GM21723 (cell line): ENCODE data around the gene ELP2.
"Not testable (repeated sequence)": the region's sequence is repeated elsewhere in the genome, so short reads cannot be mapped to it uniquely, and the experiment has no call there.

ENCODE experiments used
- ATAC-seq: cut with Tn5 transposase; IDR thresholded peaks from one replicate; pipeline ENCODE4 v1.9.1; 2021; ENCODE audit warnings: mild to moderate bottlenecking, moderate library complexity; ENCODE audit not compliant: unreplicated experiment

Gene ELP2, protein sequence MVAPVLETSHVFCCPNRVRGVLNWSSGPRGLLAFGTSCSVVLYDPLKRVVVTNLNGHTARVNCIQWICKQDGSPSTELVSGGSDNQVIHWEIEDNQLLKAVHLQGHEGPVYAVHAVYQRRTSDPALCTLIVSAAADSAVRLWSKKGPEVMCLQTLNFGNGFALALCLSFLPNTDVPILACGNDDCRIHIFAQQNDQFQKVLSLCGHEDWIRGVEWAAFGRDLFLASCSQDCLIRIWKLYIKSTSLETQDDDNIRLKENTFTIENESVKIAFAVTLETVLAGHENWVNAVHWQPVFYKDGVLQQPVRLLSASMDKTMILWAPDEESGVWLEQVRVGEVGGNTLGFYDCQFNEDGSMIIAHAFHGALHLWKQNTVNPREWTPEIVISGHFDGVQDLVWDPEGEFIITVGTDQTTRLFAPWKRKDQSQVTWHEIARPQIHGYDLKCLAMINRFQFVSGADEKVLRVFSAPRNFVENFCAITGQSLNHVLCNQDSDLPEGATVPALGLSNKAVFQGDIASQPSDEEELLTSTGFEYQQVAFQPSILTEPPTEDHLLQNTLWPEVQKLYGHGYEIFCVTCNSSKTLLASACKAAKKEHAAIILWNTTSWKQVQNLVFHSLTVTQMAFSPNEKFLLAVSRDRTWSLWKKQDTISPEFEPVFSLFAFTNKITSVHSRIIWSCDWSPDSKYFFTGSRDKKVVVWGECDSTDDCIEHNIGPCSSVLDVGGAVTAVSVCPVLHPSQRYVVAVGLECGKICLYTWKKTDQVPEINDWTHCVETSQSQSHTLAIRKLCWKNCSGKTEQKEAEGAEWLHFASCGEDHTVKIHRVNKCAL

DNA sequence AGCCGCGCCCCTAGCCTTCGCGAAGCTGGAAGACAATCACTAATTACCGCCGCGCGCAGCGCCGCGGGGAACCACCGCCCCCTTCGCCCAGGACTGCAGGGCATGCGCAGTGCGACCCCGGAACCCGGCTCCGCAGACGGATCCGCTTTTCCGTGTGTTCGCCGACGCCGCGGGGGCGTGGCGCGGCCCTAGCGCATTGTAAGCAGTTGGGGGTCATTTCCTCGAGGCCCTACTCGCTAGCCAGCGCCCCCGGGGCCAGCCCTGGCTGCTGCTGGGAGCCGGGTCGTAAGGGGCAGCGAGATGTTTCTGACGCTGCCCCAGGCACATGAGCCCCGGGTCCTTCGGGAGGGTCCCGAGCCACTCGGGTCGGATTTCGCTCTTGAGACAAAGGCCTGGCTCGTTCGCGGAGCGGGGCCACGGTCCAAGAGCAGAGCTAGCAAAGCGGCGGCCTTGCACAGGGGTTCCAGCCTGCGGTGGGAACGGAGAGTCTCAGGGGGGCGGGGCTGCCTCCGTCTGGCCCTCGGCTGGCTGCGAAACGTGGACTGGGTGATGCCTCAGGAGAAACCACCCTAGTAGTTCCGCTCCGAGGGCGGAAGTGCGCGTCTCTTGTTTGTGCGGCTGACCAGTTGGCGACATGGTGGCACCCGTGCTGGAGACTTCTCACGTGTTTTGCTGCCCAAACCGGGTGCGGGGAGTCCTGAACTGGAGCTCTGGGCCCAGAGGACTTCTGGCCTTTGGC lies at the start of gene ELP2, which contains the start of gene SLC39A6:
ELP2 (plus strand) TSS at position 600 of the 739 bp plus-strand sequence; CDS start at position 635, 35 bp downstream.
SLC39A6 (minus strand) TSS at position 41 of the 739 bp plus-strand sequence. CDS start 2,333 bp downstream, outside the sequence.
- peak; percentile 94 for ATAC-seq

DNA sequence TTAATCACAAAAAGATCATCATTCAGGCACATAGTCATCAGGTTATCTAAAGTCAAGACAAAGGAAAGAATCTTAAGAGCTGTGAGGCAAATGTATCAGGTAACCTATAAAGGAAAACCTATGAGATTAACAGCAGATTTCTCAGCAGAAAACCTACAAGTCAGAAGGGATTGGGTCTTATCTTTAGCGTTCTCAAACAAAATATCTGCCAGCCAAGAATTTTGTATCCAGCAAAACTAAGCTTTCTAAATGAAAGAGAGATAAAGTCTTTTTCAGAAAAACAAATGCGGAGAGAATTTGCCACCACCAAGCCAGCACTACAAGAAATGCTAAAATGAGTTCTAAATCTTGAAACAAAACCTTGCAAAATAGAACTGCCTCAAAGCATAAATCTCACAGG lies 48.6 kb upstream of the ELP2 start:
- not testable (repeated sequence) for ATAC-seq

DNA sequence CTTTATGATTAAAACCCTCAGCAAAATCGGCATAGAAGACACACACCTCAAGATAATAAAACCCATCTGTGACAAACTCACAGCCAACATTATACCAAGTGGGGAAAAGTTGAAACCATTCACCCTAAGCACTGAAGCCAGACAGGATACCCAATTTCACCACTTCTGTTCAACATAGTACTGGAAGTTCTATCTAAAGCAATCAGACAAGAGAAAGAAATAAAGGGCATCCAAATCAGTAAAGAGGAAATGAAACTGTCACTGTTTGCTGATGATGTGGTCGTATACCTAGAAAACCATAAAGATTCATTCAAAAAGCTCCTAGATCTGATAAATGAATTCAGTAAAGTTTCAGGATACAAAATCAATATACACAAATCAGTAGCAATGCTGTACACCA lies 46.0 kb upstream of the ELP2 start:
- no peak for ATAC-seq

- no peak for ATAC-seq
These were observed 44.5 kb upstream of the ELP2 start for GRCh38 chr18:36085195-36085594.

GRCh38 chr18:36086186-36086585 lies 43.5 kb upstream of the ELP2 start:
- no peak for ATAC-seq

- ATAC-seq: no peak
These were observed 41.4 kb upstream of the ELP2 start for GRCh38 chr18:36088256-36088655.

DNA sequence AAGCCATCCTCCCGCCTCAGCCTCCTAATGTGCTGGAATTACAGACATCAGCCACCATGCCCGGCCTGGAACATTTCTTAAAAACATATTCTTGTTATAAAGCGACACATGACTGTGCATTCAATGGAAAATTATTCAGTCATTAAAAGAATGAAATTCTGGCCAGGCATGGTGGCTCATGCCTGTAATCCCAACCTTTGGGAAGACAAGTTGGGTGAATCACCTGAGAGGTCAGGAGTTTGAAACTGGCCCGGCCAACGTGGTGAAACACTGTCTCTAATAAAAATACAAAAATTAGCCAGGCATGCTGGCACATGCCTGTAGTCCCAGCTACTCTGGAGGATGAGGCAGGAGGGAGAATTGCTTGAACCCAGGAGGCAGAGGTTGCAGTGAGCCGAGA lies 40.7 kb upstream of the ELP2 start:
- no peak for ATAC-seq

DNA sequence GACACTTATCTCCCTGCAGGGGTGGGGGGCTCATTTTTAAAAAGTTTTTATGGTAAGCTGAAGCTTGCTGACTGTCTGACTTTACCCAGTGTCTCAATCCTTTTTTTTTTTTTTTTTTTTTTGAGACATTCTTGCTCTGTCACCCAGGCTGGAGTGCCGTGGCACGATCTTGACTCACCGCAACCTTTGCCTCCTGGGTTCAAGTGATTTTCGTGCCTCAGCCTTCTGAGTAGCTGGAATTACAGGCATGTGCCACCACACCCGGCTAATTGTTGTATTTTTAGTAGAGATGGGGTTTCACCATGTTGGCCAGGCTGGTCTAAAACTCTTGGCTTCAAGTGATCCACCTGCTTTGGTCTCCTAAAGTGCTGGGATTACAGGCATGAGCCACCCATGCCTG lies 37.6 kb upstream of the ELP2 start:
- ATAC-seq: not testable (repeated sequence)

- no peak for ATAC-seq
These were observed 35.3 kb upstream of the ELP2 start for GRCh38 chr18:36094431-36094830.

DNA sequence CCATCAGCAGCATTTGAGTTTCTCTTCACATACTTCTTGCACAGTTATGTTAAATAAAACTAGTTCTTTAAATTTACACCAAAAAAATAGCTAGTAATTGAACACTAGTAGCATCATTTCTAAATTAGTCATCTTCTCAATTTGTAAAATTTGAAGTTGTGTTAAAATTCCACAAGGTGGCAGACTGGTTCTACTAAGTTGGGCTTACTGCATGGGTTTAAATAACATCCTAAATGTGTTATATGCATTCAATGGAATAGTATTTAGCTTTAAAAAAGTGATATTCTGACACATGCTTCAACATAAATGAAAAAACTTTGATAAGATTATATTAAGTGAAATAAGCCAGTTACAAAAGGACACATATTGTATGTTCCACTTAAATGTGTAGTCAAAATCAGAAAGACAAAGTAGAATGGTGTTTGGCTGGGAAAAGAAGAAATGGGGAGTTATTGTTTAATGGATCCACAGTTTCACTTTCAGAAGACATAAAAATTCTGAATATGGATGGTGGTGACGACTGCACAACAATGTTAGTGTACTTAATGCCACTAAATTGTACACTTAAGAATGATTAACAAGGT lies 33.7 kb upstream of the ELP2 start:
- ATAC-seq: no peak

- ATAC-seq: no peak
These were observed 32.7 kb upstream of the ELP2 start for GRCh38 chr18:36096955-36097354.

DNA sequence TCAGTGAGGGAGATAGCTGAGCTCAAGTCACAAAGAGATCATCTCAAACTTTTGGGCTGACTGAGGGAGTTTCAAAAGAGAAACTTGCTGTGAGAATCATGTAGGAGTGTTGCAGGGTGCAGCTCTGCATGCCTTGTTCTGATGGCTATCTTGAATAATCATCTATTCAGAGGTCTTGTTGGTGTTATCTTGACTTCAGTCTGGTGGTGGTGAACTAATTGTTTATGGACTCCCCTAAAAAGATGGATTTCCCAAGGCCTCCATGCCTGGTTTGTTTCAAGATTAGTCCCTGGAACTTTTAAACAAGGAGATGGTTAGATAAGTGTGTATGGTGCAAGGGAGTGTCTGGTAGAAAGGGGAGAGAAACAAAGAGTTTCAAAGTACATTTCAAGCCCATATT lies 30.4 kb upstream of the ELP2 start:
- ATAC-seq: no peak

DNA sequence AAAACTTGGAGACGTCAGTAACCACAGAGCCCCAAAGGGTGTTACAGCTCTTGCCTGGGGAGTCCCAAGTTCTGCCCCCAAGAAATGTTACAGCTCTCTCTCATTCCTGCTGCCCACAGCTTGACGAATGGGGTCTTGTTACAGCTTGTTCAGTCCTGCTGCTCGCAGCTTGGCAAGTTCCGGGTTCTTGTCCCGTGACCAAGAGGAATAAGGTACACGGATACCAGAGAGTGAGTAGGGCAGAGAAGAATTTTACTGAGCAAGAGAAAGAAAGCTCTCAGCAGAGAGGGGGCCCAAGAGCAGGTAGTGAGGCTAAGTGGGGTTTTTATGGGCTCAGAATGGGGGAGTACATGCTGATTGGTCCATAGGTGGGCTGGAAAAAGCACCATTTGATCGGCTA lies 27.8 kb upstream of the ELP2 start:
- no peak for ATAC-seq

- no peak for ATAC-seq
These were observed 24.9 kb upstream of the ELP2 start for GRCh38 chr18:36104749-36105148.

DNA sequence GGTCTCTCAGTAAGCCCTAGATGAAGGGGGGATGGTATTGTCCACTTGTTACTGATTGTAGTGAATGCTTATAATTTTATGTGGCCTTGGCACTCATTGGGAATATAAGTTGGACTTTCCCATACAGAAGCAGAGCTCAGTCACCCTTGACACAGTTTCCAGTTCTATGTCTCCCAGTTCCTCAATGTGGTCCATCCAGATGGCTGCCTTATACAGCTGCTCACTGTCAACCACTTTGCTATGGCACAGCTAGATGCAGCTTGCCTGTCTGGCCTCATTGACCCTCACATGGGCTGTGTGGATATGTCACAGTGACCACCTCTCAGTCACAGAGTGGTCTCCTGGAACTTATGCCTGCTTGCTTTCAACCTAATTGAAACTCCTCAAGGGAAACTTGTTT lies 22.2 kb upstream of the ELP2 start:
- ATAC-seq: no peak

DNA sequence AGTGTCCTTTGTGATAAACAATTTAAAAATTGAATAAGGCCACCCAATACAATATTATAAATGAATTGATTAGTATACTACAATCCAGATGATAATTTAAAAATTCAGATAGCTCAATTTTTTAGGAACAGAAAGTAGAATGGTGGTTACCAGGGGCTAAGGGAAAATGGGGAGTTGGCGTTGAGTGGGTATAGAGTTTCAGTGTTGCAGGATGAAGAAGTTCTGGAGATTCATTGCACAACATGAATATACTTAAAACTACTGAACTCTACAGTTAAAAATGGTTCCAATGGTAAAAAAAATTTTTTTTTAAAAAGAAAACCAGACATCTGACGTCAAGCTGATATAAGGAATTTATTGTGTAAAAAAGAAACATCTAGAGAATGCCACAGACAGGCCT lies 21.5 kb upstream of the ELP2 start:
- no peak for ATAC-seq

DNA sequence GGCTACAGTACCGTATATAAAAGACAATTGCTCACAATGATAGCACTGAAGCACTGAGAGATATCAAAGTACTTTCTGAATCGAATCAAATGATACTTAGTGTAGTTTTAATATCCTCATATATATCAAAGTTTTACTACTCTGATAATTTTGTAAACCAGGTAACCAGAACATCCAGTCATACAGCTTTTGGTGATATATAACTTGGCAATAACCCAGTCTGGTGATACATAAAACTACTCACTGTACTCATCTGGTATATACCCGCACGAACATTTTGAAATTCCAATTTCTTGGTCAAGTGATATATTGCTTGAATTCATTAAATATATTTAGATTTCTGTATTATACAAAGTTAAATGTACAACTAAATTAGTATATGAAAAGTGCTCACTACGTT lies 21.1 kb upstream of the ELP2 start:
- ATAC-seq: no peak

DNA sequence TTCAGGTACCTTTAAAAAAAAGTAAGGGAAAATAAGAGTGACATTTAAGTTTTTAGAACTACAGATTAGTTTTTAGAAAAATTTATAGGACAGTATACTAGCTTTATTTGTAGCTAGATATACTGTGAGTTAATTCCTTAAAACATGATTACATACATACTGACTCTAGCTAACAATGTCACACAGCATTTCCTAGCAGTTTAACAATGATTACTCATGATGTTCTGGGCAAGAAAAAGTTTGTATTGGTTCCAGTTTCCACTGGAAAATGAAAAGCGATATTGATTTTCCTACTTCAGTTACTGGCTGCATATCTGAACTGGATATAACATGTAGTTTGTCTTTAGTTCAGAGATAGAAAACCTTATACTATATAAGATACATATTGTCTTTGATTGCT lies 20.0 kb upstream of the ELP2 start:
- ATAC-seq: no peak

GRCh38 chr18:36112302-36112701 lies 17.4 kb upstream of the ELP2 start:
- no peak for ATAC-seq

DNA sequence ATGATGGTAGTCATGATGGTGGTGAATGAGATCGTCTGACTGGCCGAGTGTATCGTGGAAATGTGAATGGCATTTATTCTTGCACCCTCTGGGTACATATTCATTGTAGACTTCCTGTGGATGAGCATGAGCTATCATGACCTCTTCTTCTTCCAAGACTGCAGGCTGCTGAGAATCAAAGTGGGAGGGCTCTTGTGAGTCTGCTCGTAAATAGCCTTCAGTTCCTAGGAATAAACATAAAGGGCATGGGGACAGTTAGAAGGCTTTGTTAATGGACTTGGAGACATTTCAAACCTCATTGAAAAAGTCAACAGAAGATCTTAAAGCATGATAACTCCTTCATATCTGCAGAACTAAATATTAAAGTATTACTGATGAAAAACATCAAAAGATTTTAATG lies 15.4 kb upstream of the ELP2 start:
- ATAC-seq: no peak

GRCh38 chr18:36114738-36115137 lies 15.0 kb upstream of the ELP2 start:
- ATAC-seq: no peak
